HG03442 (cell line): ENCODE results near the gene KNL1.
"Not testable (repeated sequence)": the region's sequence is repeated elsewhere in the genome, so short reads cannot be mapped to it uniquely, and the experiment has no call there.

ENCODE experiments used
- ATAC-seq: cut with Tn5 transposase; IDR thresholded peaks from one replicate; pipeline ENCODE4 v1.9.1; 2021; ENCODE audit warnings: mild to moderate bottlenecking, moderate library complexity; ENCODE audit not compliant: unreplicated experiment

KNL1 gene

GRCh38 chr15:40660686-40661085 is 66.6 kb downstream of the KNL1 start:
- ATAC-seq: no peak

- ATAC-seq: no peak
These were observed 70.9 kb downstream of the KNL1 start for GRCh38 chr15:40664909-40665308.

- not testable (repeated sequence) for ATAC-seq
These were observed 82.2 kb downstream of the KNL1 start for GRCh38 chr15:40676290-40676689.

- ATAC-seq: not testable (repeated sequence)
These were observed 82.9 kb downstream of the KNL1 start for GRCh38 chr15:40676906-40677305.

- no peak for ATAC-seq
These were observed 86.1 kb downstream of the KNL1 start for GRCh38 chr15:40680151-40680550.

- ATAC-seq: not testable (repeated sequence)
These were observed 86.9 kb downstream of the KNL1 start for GRCh38 chr15:40680959-40681358.

GRCh38 chr15:40684381-40684780 is 90.3 kb downstream of the KNL1 start:
- no peak for ATAC-seq

GRCh38 chr15:40685376-40685775 is 91.3 kb downstream of the KNL1 start:
- ATAC-seq: no peak

GRCh38 chr15:40688932-40689799 is 95.1 kb downstream of the KNL1 start:
- ATAC-seq: no peak

- no peak for ATAC-seq
These were observed 97.7 kb downstream of the KNL1 start for GRCh38 chr15:40691737-40692136.

- peak; percentile 12 for ATAC-seq
These were observed 100.0 kb downstream of the KNL1 start for GRCh38 chr15:40693904-40694687.

- ATAC-seq: peak; percentile 82
These were observed 100.8 kb downstream of the KNL1 start, which contains the start of gene RAD51 for GRCh38 chr15:40694688-40695468. TSS of gene RAD51 (plus strand) at chr15:40695174. CDS start at chr15:40698759, 3,585 bp downstream.

GRCh38 chr15:40695469-40695890 is 101.4 kb downstream of the KNL1 start:
- ATAC-seq: no peak

- ATAC-seq: no peak
These were observed 102.2 kb downstream of the KNL1 start for GRCh38 chr15:40696228-40696627.

- ATAC-seq: no peak
These were observed 103.9 kb downstream of the KNL1 start for GRCh38 chr15:40697916-40698315.

- ATAC-seq: no peak
These were observed 108.0 kb downstream of the KNL1 start for GRCh38 chr15:40702077-40702476.

GRCh38 chr15:40706121-40706520 is 112.1 kb downstream of the KNL1 start:
- no peak for ATAC-seq
